ENCODE results near the gene CAPZA2.

Gene CAPZA2

DNA sequence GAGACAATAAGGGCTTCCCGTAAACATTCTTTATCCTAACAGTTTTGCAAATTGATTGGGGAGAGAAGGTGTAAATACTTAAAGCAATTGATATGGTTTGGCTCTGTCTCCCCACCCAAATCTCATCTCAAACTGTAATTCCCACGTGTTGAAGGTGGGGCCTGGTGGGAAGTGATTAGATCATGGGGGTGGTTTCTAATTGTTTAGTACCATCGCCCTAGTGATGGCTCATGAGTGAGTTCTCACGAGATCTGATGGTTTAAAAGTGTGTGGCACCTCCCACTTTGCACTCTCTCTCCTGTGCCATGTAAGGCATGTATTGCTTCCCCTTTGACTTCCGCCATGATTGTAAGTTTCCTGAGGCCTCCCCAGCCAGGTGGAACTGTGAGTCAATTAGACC is 22.1 kb upstream of the CAPZA2 start:
- no peak overlapping the region for H3K27ac Mint-ChIP-seq
- H3K4me1 Mint-ChIP-seq (ENCODE audit: low read depth): peaks cover 4% of the 10 kb centered on the region
- no peak overlapping the region for H3K4me3 Mint-ChIP-seq
- no peaks in the 10 kb centered on the region for H3K36me3 Mint-ChIP-seq (ENCODE audit: low read depth)
- peaks cover 32% of the 10 kb centered on the region for H3K27me3 Mint-ChIP-seq (ENCODE audit: low read depth)
- H3K9me3 Mint-ChIP-seq: no peaks in the 10 kb centered on the region

DNA sequence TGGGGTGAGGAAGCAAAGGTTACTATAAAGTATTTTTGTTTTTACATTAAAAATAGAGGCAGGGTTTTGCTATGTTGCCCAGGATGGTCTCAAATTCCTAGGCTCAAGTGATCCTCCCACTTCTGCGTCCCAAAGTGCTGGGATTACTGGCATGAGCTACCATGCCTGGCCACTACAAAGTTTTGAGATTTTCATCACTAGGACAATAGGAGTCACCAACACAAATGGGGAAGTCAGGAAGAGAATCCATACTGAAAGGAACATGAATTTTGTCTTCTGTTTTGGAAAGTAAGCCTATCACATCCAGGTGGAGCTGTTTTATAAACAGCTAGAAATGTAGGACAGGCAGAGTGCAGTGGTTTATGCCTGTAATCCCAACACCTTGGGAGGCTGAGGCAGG is 20.0 kb upstream of the CAPZA2 start:
- Mint-ChIP-seq H3K4me3 (no peak overlapping the region), H3K27me3 (ENCODE audit: low read depth) (peaks cover 38% of the 10 kb centered on the region), H3K27ac (no peak overlapping the region), H3K36me3 (ENCODE audit: low read depth) (no peaks in the 10 kb centered on the region), H3K4me1 (ENCODE audit: low read depth) (peaks cover 4% of the 10 kb centered on the region), H3K9me3 (no peaks in the 10 kb centered on the region)

DNA sequence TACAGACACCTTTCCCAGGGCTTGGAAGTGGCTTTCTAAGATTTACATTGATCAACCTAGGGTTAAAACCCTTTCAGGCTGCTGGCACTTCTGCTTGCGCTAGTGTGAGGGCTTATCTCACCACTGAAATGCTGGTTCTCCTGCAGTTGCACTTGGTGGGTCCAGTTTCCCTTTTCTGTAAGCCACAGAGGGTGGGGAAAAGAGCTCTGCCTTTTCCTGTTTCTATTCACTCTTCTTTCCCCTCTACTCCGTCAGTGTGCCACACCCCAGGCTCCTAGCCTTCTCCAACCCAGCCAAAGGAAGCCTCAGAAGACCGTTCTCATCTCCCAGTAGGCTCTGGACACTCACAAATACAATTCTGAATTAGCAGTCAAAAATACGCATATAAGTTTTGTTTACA is 19.0 kb upstream of the CAPZA2 start:
- Mint-ChIP-seq H3K27ac (no peak overlapping the region), H3K9me3 (no peaks in the 10 kb centered on the region), H3K4me3 (no peak overlapping the region), H3K36me3 (ENCODE audit: low read depth) (no peaks in the 10 kb centered on the region), H3K4me1 (ENCODE audit: low read depth) (peaks cover 4% of the 10 kb centered on the region), H3K27me3 (ENCODE audit: low read depth) (peaks cover 38% of the 10 kb centered on the region)

DNA sequence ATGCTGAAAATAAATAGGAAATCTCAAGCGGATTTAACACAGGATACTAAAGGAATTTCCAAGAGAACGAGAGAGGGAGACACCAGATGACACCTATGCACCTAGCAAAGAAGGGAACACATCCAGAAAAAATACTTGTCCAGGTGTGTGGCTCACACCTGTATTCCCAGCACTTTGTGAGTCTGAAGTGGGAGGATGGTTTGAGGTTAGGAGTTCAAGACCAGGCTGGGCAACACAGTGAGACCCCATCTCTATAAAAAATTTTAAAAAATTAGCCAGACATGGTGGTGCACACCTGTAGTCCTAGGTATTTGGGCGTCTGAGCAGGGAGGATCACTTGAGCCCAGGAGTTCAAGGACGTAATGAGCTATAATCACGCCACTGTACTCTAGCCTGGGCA is 11.2 kb upstream of the CAPZA2 start:
- Mint-ChIP-seq H3K9me3 (no peaks in the 10 kb centered on the region), H3K27ac (no peak overlapping the region), H3K36me3 (ENCODE audit: low read depth) (no peaks in the 10 kb centered on the region), H3K4me3 (no peak overlapping the region), H3K27me3 (ENCODE audit: low read depth) (peaks cover 38% of the 10 kb centered on the region), H3K4me1 (ENCODE audit: low read depth) (peaks cover 6% of the 10 kb centered on the region)

DNA sequence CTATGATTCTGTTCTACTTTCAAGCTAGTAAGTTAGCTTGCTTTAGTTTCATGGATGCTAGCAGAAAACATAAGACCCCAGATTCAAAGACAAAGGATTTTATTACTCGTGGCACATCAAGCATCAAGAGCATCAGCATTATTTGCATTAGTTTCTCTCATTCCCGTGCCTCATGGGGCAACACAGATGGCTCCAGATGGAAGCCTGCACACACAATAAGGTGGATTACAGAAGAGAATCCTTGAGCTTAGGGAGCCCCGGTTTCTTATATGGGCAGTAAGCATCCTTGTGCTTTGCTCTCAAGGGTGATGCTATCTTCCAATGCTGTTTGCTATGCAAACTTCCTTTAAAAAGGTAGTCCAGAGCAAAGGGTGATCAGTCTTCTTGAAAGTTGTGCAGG is 10.7 kb upstream of the CAPZA2 start:
- Mint-ChIP-seq H3K4me1 (ENCODE audit: low read depth) (peaks cover 6% of the 10 kb centered on the region), H3K9me3 (no peaks in the 10 kb centered on the region), H3K27me3 (ENCODE audit: low read depth) (peaks cover 37% of the 10 kb centered on the region), H3K4me3 (no peak overlapping the region), H3K36me3 (ENCODE audit: low read depth) (no peaks in the 10 kb centered on the region), H3K27ac (no peak overlapping the region)

DNA sequence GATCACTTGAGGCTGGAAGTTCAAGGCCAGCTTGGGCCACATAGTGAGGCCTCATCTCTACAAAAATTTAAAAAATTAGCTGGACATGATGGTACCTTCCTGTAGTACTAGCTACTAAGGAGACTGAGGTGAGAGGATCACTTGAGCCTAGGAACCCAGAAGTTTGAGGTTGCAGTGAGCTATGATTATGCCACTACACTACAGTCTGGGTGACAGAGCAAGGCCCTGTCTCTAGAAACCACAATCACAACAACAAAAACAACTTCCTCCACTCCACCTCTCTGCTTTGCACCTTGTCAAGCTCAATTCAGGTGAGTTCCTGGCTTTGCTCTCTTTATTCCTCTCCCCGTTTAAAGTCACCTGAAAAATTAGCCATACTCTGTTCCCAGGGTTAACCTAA is 8.3 kb upstream of the CAPZA2 start:
- Mint-ChIP-seq H3K4me3 (no peak overlapping the region), H3K27ac (no peak overlapping the region), H3K36me3 (ENCODE audit: low read depth) (no peaks in the 10 kb centered on the region), H3K27me3 (ENCODE audit: low read depth) (peaks cover 54% of the 10 kb centered on the region), H3K9me3 (no peaks in the 10 kb centered on the region), H3K4me1 (ENCODE audit: low read depth) (peaks cover 7% of the 10 kb centered on the region)

DNA sequence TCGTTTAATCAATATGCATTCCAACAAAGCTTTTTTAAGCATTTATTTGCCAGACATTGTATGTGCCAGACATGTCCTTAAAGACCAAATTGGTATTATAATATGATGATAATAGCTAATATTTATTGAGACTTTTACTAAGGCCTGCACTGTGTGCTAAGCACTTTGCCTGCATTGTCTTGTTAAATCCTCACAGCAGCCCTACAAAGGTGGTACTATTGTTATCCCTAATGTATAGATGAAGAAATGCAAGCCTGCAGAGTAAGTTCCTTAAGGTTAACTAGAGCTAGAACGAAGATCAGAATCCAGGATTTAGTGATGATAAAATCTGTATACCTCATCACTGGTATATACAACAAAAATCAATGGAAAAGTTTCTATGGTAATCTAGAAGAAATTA is 5.3 kb upstream of the CAPZA2 start:
- Mint-ChIP-seq H3K27me3 (ENCODE audit: low read depth) (peaks cover 49% of the 10 kb centered on the region), H3K4me3 (no peak overlapping the region), H3K27ac (no peak overlapping the region), H3K9me3 (no peaks in the 10 kb centered on the region), H3K4me1 (ENCODE audit: low read depth) (peaks cover 15% of the 10 kb centered on the region), H3K36me3 (ENCODE audit: low read depth) (peaks cover 2% of the 10 kb centered on the region)

DNA sequence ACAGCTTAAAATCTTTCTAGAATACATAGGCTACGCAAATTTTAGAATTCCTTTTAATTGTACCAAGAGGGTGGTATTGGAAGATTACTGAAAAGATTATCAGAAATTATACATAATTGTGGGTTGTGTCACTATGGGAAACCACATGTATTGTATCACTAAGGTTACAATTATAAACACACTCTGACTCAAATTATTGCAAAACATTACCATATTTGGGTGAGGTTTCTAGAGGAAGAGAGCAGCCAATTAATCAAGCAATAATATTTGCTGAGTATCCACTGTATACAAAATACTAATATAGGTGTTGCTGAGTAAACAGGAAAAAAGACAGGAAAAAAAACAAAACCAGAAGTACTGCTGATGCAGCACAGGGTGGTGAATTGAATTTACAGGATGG is 3.1 kb upstream of the CAPZA2 start:
- peaks cover 24% of the 10 kb centered on the region for H3K4me1 Mint-ChIP-seq (ENCODE audit: low read depth)
- H3K27ac Mint-ChIP-seq: no peak overlapping the region
- peaks cover 5% of the 10 kb centered on the region for H3K36me3 Mint-ChIP-seq (ENCODE audit: low read depth)
- H3K9me3 Mint-ChIP-seq: no peaks in the 10 kb centered on the region
- H3K27me3 Mint-ChIP-seq (ENCODE audit: low read depth): peaks cover 42% of the 10 kb centered on the region
- no peak overlapping the region for H3K4me3 Mint-ChIP-seq

DNA sequence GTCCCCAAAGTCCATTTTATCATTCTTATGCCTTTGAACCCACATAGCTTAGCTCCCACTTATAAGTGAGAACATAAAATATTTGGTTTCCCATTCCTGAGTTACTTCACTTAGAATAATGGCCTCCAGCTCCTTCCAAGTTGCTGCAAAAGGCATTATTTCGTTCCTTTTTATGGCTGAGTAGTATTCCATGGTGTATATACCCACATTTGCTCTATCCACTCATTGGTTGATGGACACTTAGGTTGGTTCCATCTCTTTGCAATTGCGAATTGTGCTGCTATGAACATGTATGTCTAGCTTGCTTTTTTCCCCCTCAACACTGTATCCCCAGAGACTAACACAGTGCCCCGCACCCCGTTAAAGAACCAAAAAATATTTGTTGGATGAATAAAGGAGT is 670 bp upstream of the CAPZA2 start:
- H3K36me3 Mint-ChIP-seq (ENCODE audit: low read depth): peaks cover 5% of the 10 kb centered on the region
- H3K27me3 Mint-ChIP-seq (ENCODE audit: low read depth): peaks cover 27% of the 10 kb centered on the region
- H3K9me3 Mint-ChIP-seq: no peaks in the 10 kb centered on the region
- H3K4me3 Mint-ChIP-seq: peak overlapping the region; percentile 93
- H3K27ac Mint-ChIP-seq: peak overlapping the region; percentile 78
- peaks cover 31% of the 10 kb centered on the region for H3K4me1 Mint-ChIP-seq (ENCODE audit: low read depth)

DNA sequence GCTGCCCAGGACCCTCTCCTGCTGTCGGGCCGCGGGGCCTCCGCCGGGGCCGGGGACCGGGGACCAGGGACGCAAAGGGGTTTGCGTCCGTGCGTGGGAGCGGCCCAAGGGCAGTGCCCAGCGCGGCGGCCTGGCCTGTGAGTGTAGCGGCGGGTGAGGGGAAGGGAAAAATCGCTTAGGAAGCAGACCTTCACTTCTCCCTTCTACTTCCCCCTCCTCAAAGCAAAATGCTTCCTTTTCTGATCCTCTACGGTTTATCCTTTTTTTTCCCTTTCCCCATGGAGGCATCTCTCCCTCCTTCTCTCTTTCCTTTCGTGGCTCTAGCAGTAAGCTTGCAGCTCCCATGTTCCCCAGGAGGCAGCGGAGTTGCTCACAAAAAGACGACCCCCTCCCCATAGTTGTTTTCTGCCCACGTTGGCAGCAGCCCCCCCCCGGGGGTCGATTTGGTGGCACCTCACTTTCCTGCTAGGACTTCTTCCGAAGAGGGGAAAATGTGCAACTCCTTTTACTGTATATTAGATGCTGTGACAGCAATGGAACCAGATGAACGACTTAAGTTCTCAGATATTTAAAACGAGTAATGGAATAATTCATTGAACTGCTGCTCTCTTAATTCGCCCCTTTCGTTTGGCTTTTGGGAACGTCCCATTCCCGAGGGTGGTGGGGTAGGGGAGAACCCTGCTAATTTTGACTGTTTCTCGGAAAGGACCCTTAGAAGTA is 724 bp downstream of the CAPZA2 start:
- peak overlapping the region; percentile 92 for H3K27ac Mint-ChIP-seq
- peaks cover 8% of the 10 kb centered on the region for H3K36me3 Mint-ChIP-seq (ENCODE audit: low read depth)
- peaks cover 37% of the 10 kb centered on the region for H3K4me1 Mint-ChIP-seq (ENCODE audit: low read depth)
- peak overlapping the region; percentile 97 for H3K4me3 Mint-ChIP-seq
- H3K9me3 Mint-ChIP-seq: no peaks in the 10 kb centered on the region
- peaks cover 18% of the 10 kb centered on the region for H3K27me3 Mint-ChIP-seq (ENCODE audit: low read depth)

DNA sequence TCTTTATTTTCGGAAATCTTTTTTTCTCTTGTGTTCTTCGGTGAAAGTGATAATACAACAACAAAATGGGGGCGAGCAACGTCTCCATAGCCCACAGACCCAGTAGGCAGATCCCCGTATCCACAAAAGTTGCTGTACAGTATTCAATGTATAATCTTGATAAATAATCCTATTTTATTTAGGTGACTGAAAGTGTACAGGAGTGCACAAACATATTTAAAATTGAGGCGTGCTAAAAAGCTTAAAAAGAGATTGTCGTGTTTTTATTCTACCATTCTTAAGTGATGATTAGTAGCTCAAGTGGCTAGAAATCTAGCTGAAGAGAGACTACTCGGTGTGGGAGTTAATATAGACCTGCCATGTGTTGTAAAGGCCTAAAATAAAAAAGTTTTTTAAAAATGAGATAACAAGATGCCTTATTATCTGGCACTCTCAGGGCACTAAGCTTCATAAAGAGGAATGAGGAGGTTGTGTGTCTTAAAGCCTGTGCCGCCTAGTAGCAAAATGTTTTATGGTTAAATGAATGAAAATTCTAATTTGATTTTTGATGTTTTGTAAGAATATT is 1.6 kb downstream of the CAPZA2 start:
- peak overlapping the region; percentile 97 for H3K4me3 Mint-ChIP-seq
- peak overlapping the region; percentile 92 for H3K27ac Mint-ChIP-seq
- H3K27me3 Mint-ChIP-seq (ENCODE audit: low read depth): peaks cover 12% of the 10 kb centered on the region
- H3K4me1 Mint-ChIP-seq (ENCODE audit: low read depth): peaks cover 38% of the 10 kb centered on the region
- H3K36me3 Mint-ChIP-seq (ENCODE audit: low read depth): peaks cover 9% of the 10 kb centered on the region
- no peaks in the 10 kb centered on the region for H3K9me3 Mint-ChIP-seq

DNA sequence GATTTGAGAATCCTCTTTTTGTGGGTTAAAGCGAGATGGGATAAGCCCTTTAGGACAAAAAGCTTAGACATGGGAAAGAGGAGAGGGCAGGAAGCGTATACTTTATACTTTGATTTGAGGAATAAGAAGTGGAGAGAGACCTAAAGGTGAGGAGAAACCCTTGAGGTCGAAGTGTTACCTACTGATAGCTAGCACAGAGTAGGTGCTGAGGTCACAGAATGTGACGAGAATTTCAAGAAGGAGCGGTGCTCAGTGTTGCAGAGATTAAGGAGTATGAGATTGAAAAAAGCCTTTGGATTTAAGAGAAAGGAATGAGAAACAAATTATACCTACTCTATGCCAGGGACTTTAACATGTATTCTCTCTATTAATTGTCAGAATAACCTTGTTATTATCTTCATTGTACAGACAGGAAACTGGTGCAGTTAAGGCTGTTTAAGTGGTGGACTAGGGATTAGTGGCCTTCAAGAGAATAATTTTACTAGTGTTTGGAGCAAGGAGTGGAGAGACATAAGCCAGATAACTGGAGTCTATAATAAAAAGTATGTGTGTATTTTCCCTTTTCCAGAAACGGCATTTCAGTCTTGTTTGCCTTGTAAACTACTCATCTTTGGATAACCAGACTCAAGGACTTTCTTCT is 8.8 kb downstream of the CAPZA2 start:
- Mint-ChIP-seq H3K27ac (no peak overlapping the region), H3K36me3 (ENCODE audit: low read depth) (peaks cover 15% of the 10 kb centered on the region), H3K9me3 (no peaks in the 10 kb centered on the region), H3K27me3 (ENCODE audit: low read depth) (no peaks in the 10 kb centered on the region), H3K4me1 (ENCODE audit: low read depth) (peaks cover 53% of the 10 kb centered on the region), H3K4me3 (no peak overlapping the region)

DNA sequence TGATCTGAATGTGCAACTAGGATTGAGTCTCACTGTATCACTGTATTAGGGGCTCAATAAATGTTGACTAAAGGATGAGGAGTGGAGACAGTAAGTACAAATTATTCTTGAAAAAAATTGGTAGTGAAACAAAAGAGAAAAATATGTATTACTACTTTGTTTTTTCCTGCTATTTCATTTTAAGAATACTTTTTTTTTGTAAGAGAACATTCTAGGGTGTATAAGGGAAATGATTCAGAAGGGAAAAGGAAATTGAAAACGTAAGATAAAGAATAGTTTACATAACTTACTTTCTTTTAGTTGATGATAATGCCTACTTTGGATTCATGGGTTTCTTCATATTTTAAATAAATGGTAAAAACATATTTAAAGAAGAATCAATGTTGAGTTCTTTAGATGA is 9.6 kb downstream of the CAPZA2 start:
- peaks cover 50% of the 10 kb centered on the region for H3K4me1 Mint-ChIP-seq (ENCODE audit: low read depth)
- no peaks in the 10 kb centered on the region for H3K9me3 Mint-ChIP-seq
- peaks cover 15% of the 10 kb centered on the region for H3K36me3 Mint-ChIP-seq (ENCODE audit: low read depth)
- no peak overlapping the region for H3K4me3 Mint-ChIP-seq
- H3K27ac Mint-ChIP-seq: no peak overlapping the region
- no peaks in the 10 kb centered on the region for H3K27me3 Mint-ChIP-seq (ENCODE audit: low read depth)

DNA sequence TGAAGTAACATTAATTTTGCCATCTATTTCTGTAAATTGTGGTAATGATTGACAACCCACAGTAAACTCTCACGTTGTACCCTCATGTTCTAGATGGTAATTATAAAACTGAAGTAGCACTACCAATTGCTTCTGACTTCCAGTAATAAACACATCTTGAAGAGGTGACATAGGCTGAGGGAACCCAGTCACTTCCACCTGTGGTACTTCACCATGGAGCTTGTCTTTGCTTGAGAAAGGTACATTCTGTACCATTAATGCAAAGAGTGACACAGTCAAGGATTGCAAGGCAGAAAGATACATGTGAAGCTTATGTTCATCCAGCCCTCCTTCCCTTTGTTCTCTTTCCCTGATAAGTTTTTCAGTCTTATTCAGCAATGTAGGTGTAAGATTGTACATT is 11.2 kb downstream of the CAPZA2 start:
- no peak overlapping the region for H3K27ac Mint-ChIP-seq
- H3K27me3 Mint-ChIP-seq (ENCODE audit: low read depth): no peaks in the 10 kb centered on the region
- no peaks in the 10 kb centered on the region for H3K9me3 Mint-ChIP-seq
- H3K36me3 Mint-ChIP-seq (ENCODE audit: low read depth): peaks cover 11% of the 10 kb centered on the region
- no peak overlapping the region for H3K4me3 Mint-ChIP-seq
- peaks cover 43% of the 10 kb centered on the region for H3K4me1 Mint-ChIP-seq (ENCODE audit: low read depth)
